Naive thymus-derived CD4-positive, alpha-beta T cell (primary cell): ENCODE measurements around the gene CLDN1. TPM values are rescaled to one million over a fixed set of nuclear protein-coding genes. Genes with fewer than 3 reads are reported as not detected.

Experiments
- ATAC-seq: fragments of 150-1000 bp; cut with Tn5 transposase; 2 replicates; pipeline ENCODE4 v1.10.0; 2021; ENCODE audit warnings: mild to moderate bottlenecking, moderate library complexity
- CTCF ChIA-PET: fragments of 350-600 bp; sonication (Branson Sonifier 250); formaldehyde crosslinking; loops from one replicate; lab custom pipeline; 2021; ENCODE audit warnings: antibody characterized with exemption; lab: Charles Lee
- POLR2A ChIA-PET: fragments of 350-600 bp; sonication (Branson Sonifier 250); formaldehyde crosslinking; loops from one replicate; lab custom pipeline; 2021; ENCODE audit warnings: antibody characterized with exemption, inconsistent platforms; lab: Charles Lee
- DNase-seq, 9 donors: peaks; one replicate each; pipeline versions ENCODE4 v3.0.0 to v3.0.0-alpha.2; 2020 to 2022; ENCODE audit warnings: mixed read lengths in 1 of 9
- H3K27ac ChIP-seq: one replicate; pipeline ENCODE4 v1.7.0; 2013; ENCODE audit warnings: mild to moderate bottlenecking, low read depth, low read length, moderate library complexity
- H3K27me3 ChIP-seq, 2 donors: one replicate each; pipeline ENCODE4 v1.7.0; 2013; ENCODE audit warnings: low read length in 2 of 2, mild to moderate bottlenecking in 2 of 2, moderate library complexity in 2 of 2; ENCODE audit not compliant: control insufficient read depth in 2 of 2, insufficient read depth in 2 of 2
- H3K36me3 ChIP-seq, 3 experiments: 1 replicate in 2 of 3; 2 replicates in 1 of 3; pipeline ENCODE4 v1.7.0; 2013; ENCODE audit warnings: low read length in 3 of 3, mild to moderate bottlenecking in 3 of 3, moderate library complexity in 1 of 3; ENCODE audit not compliant: insufficient read depth in 3 of 3, control insufficient read depth in 2 of 3
- H3K4me1 ChIP-seq, 2 donors: one replicate each; pipeline ENCODE4 v1.7.0; 2013; ENCODE audit warnings: low read length in 2 of 2, mild to moderate bottlenecking in 2 of 2, moderate library complexity in 1 of 2; ENCODE audit not compliant: control insufficient read depth in 2 of 2, insufficient read depth in 2 of 2
- H3K4me3 ChIP-seq: 2 replicates; pipeline ENCODE4 v1.7.0; 2013; ENCODE audit warnings: mild to moderate bottlenecking, low read length
- H3K9me3 ChIP-seq, 3 experiments: 1 replicate in 2 of 3; 2 replicates in 1 of 3; pipeline ENCODE4 v1.7.0; 2013; ENCODE audit warnings: low read length in 3 of 3; ENCODE audit not compliant: control insufficient read depth in 2 of 3
- H3K27ac Mint-ChIP-seq, 9 donors: one replicate each; pipeline ENCODE4 v1.8.0; 2020 to 2022; ENCODE audit warnings: mixed read lengths in 9 of 9, mild to moderate bottlenecking in 8 of 9, moderate library complexity in 5 of 9, inconsistent platforms in 2 of 9
- H3K27me3 Mint-ChIP-seq, 5 donors: one replicate each; pipeline ENCODE4 v1.8.0; 2021 to 2022; ENCODE audit warnings: mixed read lengths in 5 of 5, mild to moderate bottlenecking in 1 of 5
- H3K36me3 Mint-ChIP-seq, 5 donors: one replicate each; pipeline ENCODE4 v1.8.0; 2020 to 2022; ENCODE audit warnings: mixed read lengths in 5 of 5, mild to moderate bottlenecking in 3 of 5, inconsistent platforms in 1 of 5
- H3K4me1 Mint-ChIP-seq, 7 donors: one replicate each; pipeline ENCODE4 v1.8.0; 2020 to 2022; ENCODE audit warnings: mixed read lengths in 7 of 7, mild to moderate bottlenecking in 3 of 7, inconsistent platforms in 1 of 7
- H3K4me3 Mint-ChIP-seq, 10 donors: one replicate each; pipeline ENCODE4 v1.8.0; 2020 to 2022; ENCODE audit warnings: mild to moderate bottlenecking in 10 of 10, mixed read lengths in 10 of 10, moderate library complexity in 6 of 10, inconsistent platforms in 2 of 10
- H3K9me3 Mint-ChIP-seq, 11 donors: one replicate each; pipeline ENCODE4 v1.8.0; 2020 to 2022; ENCODE audit warnings: mixed read lengths in 11 of 11, mild to moderate bottlenecking in 4 of 11, inconsistent platforms in 1 of 11, moderate library complexity in 1 of 11
- intact Hi-C, 2 donors: fragments of 100-400 bp; cut with micrococcal nuclease; formaldehyde crosslinking; loops; one replicate each; pipeline ENCODE4 v1.15.1; 2023
- polyA plus RNA-seq, 2 donors: library from polyadenylated mRNA; unstranded; fragments of 300-500 nt; fragmentation: Illumina TruSeq; gene quantifications; one replicate each; pipeline ENCODE4 v1.2.3, GENCODE V29; 2021
- total RNA-seq, 6 experiments: library from RNA in 5 of 6; stranded (reverse) in 5 of 6; gene quantifications; 1 replicate in 5 of 6; 2 replicates in 1 of 6; pipeline ENCODE4 v1.2.3 and lab custom pipeline; 2021 to 2026

The CLDN1 gene
- total and polyA plus RNA-seq, 7 experiments from 2014 or later = 0.08 to 0.32 (median 0.22) TPM; not detected in 4

GRCh38 chr3:190314741-190315140 is 7.5 kb downstream of the CLDN1 start:
- Mint-ChIP-seq H3K9me3 (no peaks in the 10 kb centered on the region), H3K4me3 (no peak overlapping the region), H3K36me3 (no peaks in the 10 kb centered on the region), H3K4me1 (peaks cover 0 to 11% (median 5%) of the 10 kb centered on the region in 7 donors), H3K27ac (no peak overlapping the region), H3K27me3 (peaks cover 0 to 15% (median 5%) of the 10 kb centered on the region in 5 donors)
- Histone ChIP-seq H3K27me3 (no peaks in the 10 kb centered on the region), H3K27ac (no peak overlapping the region), H3K9me3 (no peaks in the 10 kb centered on the region), H3K4me1 (no peaks in the 10 kb centered on the region), H3K4me3 (no peak overlapping the region), H3K36me3 (no peaks in the 10 kb centered on the region)
- DNase-seq (no peak), ATAC-seq (no peak)
- POLR2A ChIA-PET = no interaction called here
- intact Hi-C loops = no loop called here
- CTCF ChIA-PET = no interaction called here

GRCh38 chr3:190309414-190309813 is 12.8 kb downstream of the CLDN1 start:
- Mint-ChIP-seq H3K27me3 (peaks cover 0 to 11% (median 4%) of the 10 kb centered on the region in 5 donors), H3K9me3 (no peaks in the 10 kb centered on the region), H3K4me1 (peaks cover 9 to 31% (median 21%) of the 10 kb centered on the region in 7 donors), H3K4me3 (no peak overlapping the region), H3K27ac (no peak overlapping the region), H3K36me3 (no peaks in the 10 kb centered on the region)
- H3K27me3 ChIP-seq = no peaks in the 10 kb centered on the region
- ATAC-seq (no peak), DNase-seq (no peak)
- POLR2A ChIA-PET = no interaction called here
- intact Hi-C loops = no loop called here
- H3K36me3 ChIP-seq = no peaks in the 10 kb centered on the region
- peaks cover 0 to 20% of the 10 kb centered on the region in 2 donors for H3K4me1 ChIP-seq
- H3K4me3 ChIP-seq = no peak overlapping the region
- no peak overlapping the region for H3K27ac ChIP-seq
- CTCF ChIA-PET = no interaction called here
- H3K9me3 ChIP-seq = no peaks in the 10 kb centered on the region

- H3K9me3 Mint-ChIP-seq = no peaks in the 10 kb centered on the region
- POLR2A ChIA-PET = no interaction called here
- DNase-seq = no peak
- peaks cover 0 to 10% (median 4%) of the 10 kb centered on the region in 5 donors for H3K27me3 Mint-ChIP-seq
- Histone ChIP-seq H3K9me3 (no peaks in the 10 kb centered on the region), H3K27ac (no peak overlapping the region), H3K4me3 (no peak overlapping the region), H3K4me1 (peaks cover 0 to 20% of the 10 kb centered on the region in 2 donors), H3K36me3 (no peaks in the 10 kb centered on the region), H3K27me3 (no peaks in the 10 kb centered on the region)
- peak overlapping the region in 1 of 10 donors; percentile 18 for H3K4me3 Mint-ChIP-seq
- H3K36me3 Mint-ChIP-seq = no peaks in the 10 kb centered on the region
- no peak overlapping the region for H3K27ac Mint-ChIP-seq
- CTCF ChIA-PET = no interaction called here
- no peak for ATAC-seq
- H3K4me1 Mint-ChIP-seq = peaks cover 9 to 32% (median 22%) of the 10 kb centered on the region in 7 donors
- intact Hi-C loops = no loop called here
Measured at GRCh38 chr3:190308154-190308553, 14.1 kb downstream of the CLDN1 start.

GRCh38 chr3:190307164-190307545 is 15.1 kb downstream of the CLDN1 start:
- Mint-ChIP-seq H3K36me3 (no peaks in the 10 kb centered on the region), H3K9me3 (no peaks in the 10 kb centered on the region), H3K27ac (peak overlapping the region in 8 of 9 donors; percentile 31 to 88 (median 68)), H3K27me3 (peaks cover 0 to 6% (median under 1%) of the 10 kb centered on the region in 5 donors), H3K4me3 (peak overlapping the region in 4 of 10 donors; percentile 15 to 53 (median 30)), H3K4me1 (peaks cover 9 to 34% (median 22%) of the 10 kb centered on the region in 7 donors)
- Histone ChIP-seq H3K27me3 (no peaks in the 10 kb centered on the region), H3K27ac (no peak overlapping the region), H3K36me3 (no peaks in the 10 kb centered on the region), H3K4me3 (no peak overlapping the region), H3K4me1 (peaks cover 0 to 22% of the 10 kb centered on the region in 2 donors), H3K9me3 (no peaks in the 10 kb centered on the region)
- ChIA-PET POLR2A (no interaction called here), CTCF (no interaction called here)
- DNase-seq (no peak), ATAC-seq (no peak)
- intact Hi-C loops = loop anchor here in 1 of 2 donors (2.0 kb wide), 2 partner anchors 16 to 208 kb away; partner anchors contain the start of genes CLDN1 and IL1RAP

GRCh38 chr3:190306513-190307163 is 15.6 kb downstream of the CLDN1 start:
- Mint-ChIP-seq H3K27ac (peak overlapping the region in 8 of 9 donors; percentile 38 to 90 (median 80)), H3K27me3 (peaks cover 0 to 6% (median 0%) of the 10 kb centered on the region in 5 donors), H3K4me1 (peaks cover 13 to 39% (median 28%) of the 10 kb centered on the region in 7 donors), H3K4me3 (peak overlapping the region in 9 of 10 donors; percentile 8 to 53 (median 25)), H3K9me3 (peaks cover 0 to under 1% (median 0%) of the 10 kb centered on the region in 11 donors), H3K36me3 (no peaks in the 10 kb centered on the region)
- peak in 7 of 9 donors; percentile 61 to 88 (median 78) for DNase-seq
- H3K27me3 ChIP-seq = no peaks in the 10 kb centered on the region
- intact Hi-C loops = loop anchor here in 1 of 2 donors (2.0 kb wide), 2 partner anchors 16 to 208 kb away; partner anchors contain the start of genes CLDN1 and IL1RAP
- ChIA-PET CTCF (no interaction called here), POLR2A (no interaction called here)
- H3K36me3 ChIP-seq = no peaks in the 10 kb centered on the region
- H3K4me1 ChIP-seq = peaks cover 0 to 27% of the 10 kb centered on the region in 2 donors
- H3K27ac ChIP-seq = no peak overlapping the region
- peak; percentile 97 for ATAC-seq
- no peaks in the 10 kb centered on the region for H3K9me3 ChIP-seq
- H3K4me3 ChIP-seq = no peak overlapping the region

- H3K9me3 ChIP-seq = no peaks in the 10 kb centered on the region
- no peaks in the 10 kb centered on the region for H3K27me3 ChIP-seq
- Mint-ChIP-seq H3K4me1 (peaks cover 15 to 44% (median 31%) of the 10 kb centered on the region in 7 donors), H3K36me3 (no peaks in the 10 kb centered on the region), H3K4me3 (peak overlapping the region in 6 of 10 donors; percentile 8 to 53 (median 22)), H3K27me3 (peaks cover 0 to 9% (median 0%) of the 10 kb centered on the region in 5 donors), H3K27ac (peak overlapping the region in 5 of 9 donors; percentile 58 to 83 (median 79)), H3K9me3 (peaks cover 0 to 3% (median 0%) of the 10 kb centered on the region in 11 donors)
- H3K4me1 ChIP-seq = peaks cover 0 to 33% of the 10 kb centered on the region in 2 donors
- no peak overlapping the region for H3K4me3 ChIP-seq
- no peak overlapping the region for H3K27ac ChIP-seq
- DNase-seq (no peak), ATAC-seq (no peak)
- H3K36me3 ChIP-seq = no peaks in the 10 kb centered on the region
- POLR2A ChIA-PET = no interaction called here
- intact Hi-C loops = loop anchor here in 1 of 2 donors (2.0 kb wide), 2 partner anchors 17 to 209 kb away; partner anchors contain the start of genes CLDN1 and IL1RAP
- CTCF ChIA-PET = no interaction called here
Measured at GRCh38 chr3:190306026-190306425, 16.2 kb downstream of the CLDN1 start.
